SK-N-SH treated with all-trans-retinoic acid at 6 μM for 48 hours (cell line): ENCODE data around the gene USP14.

Experiments
- ESRRG ChIP-seq: fragments of 250-450 bp; sonication (Bioruptor Pico); IDR thresholded peaks from 2 replicates; pipeline ENCODE4 v1.6.1; 2021; ENCODE audit warnings: mild to moderate bottlenecking
- GLIS3 ChIP-seq: fragments of 250-450 bp; sonication (Bioruptor Pico); IDR thresholded peaks from 2 replicates; pipeline ENCODE4 v1.5.0; 2020; ENCODE audit warnings: mild to moderate bottlenecking, moderate library complexity
- OSR1 ChIP-seq: fragments of 250-450 bp; sonication (Bioruptor Pico); IDR thresholded peaks from 2 replicates; pipeline ENCODE4 v1.8.0; 2022; ENCODE audit warnings: moderate library complexity, mild to moderate bottlenecking, inconsistent platforms
- PPARA ChIP-seq: fragments of 250-450 bp; sonication (Bioruptor Pico); IDR thresholded peaks from 2 replicates; pipeline ENCODE4 v1.5.0; 2020; ENCODE audit warnings: mild to moderate bottlenecking, borderline replicate concordance
- RARB ChIP-seq: fragments of 250-450 bp; sonication (Bioruptor Pico); IDR thresholded peaks from 2 replicates; pipeline ENCODE4 v1.8.0; 2021; ENCODE audit warnings: mild to moderate bottlenecking, moderate library complexity
- TCF4 ChIP-seq: fragments of 250-450 bp; sonication (Bioruptor Pico); IDR thresholded peaks from 2 replicates; pipeline ENCODE4 v1.8.0; 2021; ENCODE audit warnings: mild to moderate bottlenecking, moderate library complexity, borderline replicate concordance
- ZFP3 ChIP-seq: fragments of 250-450 bp; sonication (Bioruptor Pico); IDR thresholded peaks from 2 replicates; pipeline ENCODE4 v1.5.0; 2020; ENCODE audit warnings: mild to moderate bottlenecking, moderate library complexity
- ZFP30 ChIP-seq: fragments of 450-650 bp; formaldehyde crosslinking; IDR thresholded peaks from 2 replicates; pipeline ENCODE4 v1.5.0; 2022; ENCODE audit warnings: mild to moderate bottlenecking, moderate library complexity
- ZNF70 ChIP-seq: fragments of 450-650 bp; formaldehyde crosslinking; IDR thresholded peaks from 2 replicates; pipeline ENCODE4 v1.5.0; 2020; ENCODE audit warnings: mild to moderate bottlenecking, moderate library complexity
- TF ChIP-seq, protein P1 (sequence below): fragments of 250-450 bp; sonication (Bioruptor Pico); IDR thresholded peaks from 2 replicates; pipeline ENCODE4 v1.8.0; 2020; ENCODE audit warnings: mild to moderate bottlenecking, moderate library complexity, borderline replicate concordance
- TF ChIP-seq, protein P2 (sequence below): fragments of 250-450 bp; sonication (Bioruptor Pico); IDR thresholded peaks from 2 replicates; pipeline ENCODE4 v1.5.1; 2020; ENCODE audit warnings: low read depth, mild to moderate bottlenecking, moderate library complexity
- TF ChIP-seq, protein P3 (sequence below): fragments of 250-450 bp; sonication (Bioruptor Pico); IDR thresholded peaks from 2 replicates; pipeline ENCODE4 v1.5.0; 2020; ENCODE audit warnings: mild to moderate bottlenecking, moderate library complexity
- TF ChIP-seq, protein P4 (sequence below): fragments of 250-450 bp; sonication (Bioruptor Pico); IDR thresholded peaks from 2 replicates; pipeline ENCODE4 v1.8.0; 2021; ENCODE audit warnings: low read depth, mild to moderate bottlenecking, moderate library complexity, borderline replicate concordance

DNA sequence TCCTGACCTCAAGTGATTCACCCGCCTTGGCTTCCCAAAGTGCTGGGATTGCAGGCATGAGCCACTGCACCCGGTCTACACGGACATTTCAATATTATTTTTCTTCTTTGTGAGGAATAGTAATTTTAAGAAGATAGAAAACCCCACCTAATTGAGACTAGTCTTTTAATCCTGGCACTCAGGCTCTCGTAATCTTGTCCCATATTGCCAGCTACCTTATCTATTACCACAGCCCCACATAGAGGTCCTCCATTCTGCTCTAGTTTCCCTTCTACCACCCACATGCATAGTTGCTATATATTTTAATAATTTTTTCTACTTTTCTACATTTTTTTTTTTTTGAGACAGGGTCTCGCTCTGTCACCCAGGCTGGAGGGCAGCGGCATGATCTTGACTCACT is 9.5 kb upstream of the USP14 start:
- TF ChIP-seq TCF4 (CRISPR knock-in tag) (no peak), ZFP3 (CRISPR knock-in tag) (no peak), PPARA (no peak), RARB (CRISPR knock-in tag) (no peak), OSR1 (CRISPR knock-in tag) (no peak), ZFP30 (CRISPR knock-in tag) (no peak), ESRRG (CRISPR knock-in tag) (no peak), ZNF70 (no peak), GLIS3 (CRISPR knock-in tag) (no peak)
- TF ChIP-seq, protein P1, sequence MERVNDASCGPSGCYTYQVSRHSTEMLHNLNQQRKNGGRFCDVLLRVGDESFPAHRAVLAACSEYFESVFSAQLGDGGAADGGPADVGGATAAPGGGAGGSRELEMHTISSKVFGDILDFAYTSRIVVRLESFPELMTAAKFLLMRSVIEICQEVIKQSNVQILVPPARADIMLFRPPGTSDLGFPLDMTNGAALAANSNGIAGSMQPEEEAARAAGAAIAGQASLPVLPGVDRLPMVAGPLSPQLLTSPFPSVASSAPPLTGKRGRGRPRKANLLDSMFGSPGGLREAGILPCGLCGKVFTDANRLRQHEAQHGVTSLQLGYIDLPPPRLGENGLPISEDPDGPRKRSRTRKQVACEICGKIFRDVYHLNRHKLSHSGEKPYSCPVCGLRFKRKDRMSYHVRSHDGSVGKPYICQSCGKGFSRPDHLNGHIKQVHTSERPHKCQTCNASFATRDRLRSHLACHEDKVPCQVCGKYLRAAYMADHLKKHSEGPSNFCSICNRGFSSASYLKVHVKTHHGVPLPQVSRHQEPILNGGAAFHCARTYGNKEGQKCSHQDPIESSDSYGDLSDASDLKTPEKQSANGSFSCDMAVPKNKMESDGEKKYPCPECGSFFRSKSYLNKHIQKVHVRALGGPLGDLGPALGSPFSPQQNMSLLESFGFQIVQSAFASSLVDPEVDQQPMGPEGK = no peak
- TF ChIP-seq, protein P2, sequence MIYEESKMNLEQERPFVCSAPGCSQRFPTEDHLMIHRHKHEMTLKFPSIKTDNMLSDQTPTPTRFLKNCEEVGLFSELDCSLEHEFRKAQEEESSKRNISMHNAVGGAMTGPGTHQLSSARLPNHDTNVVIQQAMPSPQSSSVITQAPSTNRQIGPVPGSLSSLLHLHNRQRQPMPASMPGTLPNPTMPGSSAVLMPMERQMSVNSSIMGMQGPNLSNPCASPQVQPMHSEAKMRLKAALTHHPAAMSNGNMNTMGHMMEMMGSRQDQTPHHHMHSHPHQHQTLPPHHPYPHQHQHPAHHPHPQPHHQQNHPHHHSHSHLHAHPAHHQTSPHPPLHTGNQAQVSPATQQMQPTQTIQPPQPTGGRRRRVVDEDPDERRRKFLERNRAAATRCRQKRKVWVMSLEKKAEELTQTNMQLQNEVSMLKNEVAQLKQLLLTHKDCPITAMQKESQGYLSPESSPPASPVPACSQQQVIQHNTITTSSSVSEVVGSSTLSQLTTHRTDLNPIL (CRISPR knock-in tag) = no peak
- TF ChIP-seq, protein P3, sequence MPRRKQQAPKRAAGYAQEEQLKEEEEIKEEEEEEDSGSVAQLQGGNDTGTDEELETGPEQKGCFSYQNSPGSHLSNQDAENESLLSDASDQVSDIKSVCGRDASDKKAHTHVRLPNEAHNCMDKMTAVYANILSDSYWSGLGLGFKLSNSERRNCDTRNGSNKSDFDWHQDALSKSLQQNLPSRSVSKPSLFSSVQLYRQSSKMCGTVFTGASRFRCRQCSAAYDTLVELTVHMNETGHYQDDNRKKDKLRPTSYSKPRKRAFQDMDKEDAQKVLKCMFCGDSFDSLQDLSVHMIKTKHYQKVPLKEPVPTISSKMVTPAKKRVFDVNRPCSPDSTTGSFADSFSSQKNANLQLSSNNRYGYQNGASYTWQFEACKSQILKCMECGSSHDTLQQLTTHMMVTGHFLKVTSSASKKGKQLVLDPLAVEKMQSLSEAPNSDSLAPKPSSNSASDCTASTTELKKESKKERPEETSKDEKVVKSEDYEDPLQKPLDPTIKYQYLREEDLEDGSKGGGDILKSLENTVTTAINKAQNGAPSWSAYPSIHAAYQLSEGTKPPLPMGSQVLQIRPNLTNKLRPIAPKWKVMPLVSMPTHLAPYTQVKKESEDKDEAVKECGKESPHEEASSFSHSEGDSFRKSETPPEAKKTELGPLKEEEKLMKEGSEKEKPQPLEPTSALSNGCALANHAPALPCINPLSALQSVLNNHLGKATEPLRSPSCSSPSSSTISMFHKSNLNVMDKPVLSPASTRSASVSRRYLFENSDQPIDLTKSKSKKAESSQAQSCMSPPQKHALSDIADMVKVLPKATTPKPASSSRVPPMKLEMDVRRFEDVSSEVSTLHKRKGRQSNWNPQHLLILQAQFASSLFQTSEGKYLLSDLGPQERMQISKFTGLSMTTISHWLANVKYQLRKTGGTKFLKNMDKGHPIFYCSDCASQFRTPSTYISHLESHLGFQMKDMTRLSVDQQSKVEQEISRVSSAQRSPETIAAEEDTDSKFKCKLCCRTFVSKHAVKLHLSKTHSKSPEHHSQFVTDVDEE (CRISPR knock-in tag) = no peak
- TF ChIP-seq, protein P4, sequence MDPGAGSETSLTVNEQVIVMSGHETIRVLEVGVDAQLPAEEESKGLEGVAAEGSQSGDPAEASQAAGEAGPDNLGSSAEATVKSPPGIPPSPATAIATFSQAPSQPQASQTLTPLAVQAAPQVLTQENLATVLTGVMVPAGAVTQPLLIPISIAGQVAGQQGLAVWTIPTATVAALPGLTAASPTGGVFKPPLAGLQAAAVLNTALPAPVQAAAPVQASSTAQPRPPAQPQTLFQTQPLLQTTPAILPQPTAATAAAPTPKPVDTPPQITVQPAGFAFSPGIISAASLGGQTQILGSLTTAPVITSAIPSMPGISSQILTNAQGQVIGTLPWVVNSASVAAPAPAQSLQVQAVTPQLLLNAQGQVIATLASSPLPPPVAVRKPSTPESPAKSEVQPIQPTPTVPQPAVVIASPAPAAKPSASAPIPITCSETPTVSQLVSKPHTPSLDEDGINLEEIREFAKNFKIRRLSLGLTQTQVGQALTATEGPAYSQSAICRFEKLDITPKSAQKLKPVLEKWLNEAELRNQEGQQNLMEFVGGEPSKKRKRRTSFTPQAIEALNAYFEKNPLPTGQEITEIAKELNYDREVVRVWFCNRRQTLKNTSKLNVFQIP (CRISPR knock-in tag) = no peak
